Epithelial cell of esophagus (primary cell): ENCODE results near the gene PSMD8.
"Not testable (repeated sequence)": the region's sequence is repeated elsewhere in the genome, so short reads cannot be mapped to it uniquely, and the experiment has no call there.

Experiments
- DNase-seq: peaks from one replicate; pipeline ENCODE4 v3.0.0; 2010; ENCODE audit warnings: low read depth
- H3K4me3 ChIP-seq: 2 replicates; pipeline ENCODE4 v1.5.1; 2011; ENCODE audit warnings: mild to moderate bottlenecking, low read length, control low read depth
- TF ChIP-seq, protein P1 (sequence below): IDR thresholded peaks from 2 replicates; pipeline ENCODE4 v1.5.1; 2011; ENCODE audit warnings: low read depth, mild to moderate bottlenecking, low read length, control low read depth, inconsistent platforms; ENCODE audit not compliant: insufficient read depth; ENCODE audit errors: missing control alignments

PSMD8 gene

DNA sequence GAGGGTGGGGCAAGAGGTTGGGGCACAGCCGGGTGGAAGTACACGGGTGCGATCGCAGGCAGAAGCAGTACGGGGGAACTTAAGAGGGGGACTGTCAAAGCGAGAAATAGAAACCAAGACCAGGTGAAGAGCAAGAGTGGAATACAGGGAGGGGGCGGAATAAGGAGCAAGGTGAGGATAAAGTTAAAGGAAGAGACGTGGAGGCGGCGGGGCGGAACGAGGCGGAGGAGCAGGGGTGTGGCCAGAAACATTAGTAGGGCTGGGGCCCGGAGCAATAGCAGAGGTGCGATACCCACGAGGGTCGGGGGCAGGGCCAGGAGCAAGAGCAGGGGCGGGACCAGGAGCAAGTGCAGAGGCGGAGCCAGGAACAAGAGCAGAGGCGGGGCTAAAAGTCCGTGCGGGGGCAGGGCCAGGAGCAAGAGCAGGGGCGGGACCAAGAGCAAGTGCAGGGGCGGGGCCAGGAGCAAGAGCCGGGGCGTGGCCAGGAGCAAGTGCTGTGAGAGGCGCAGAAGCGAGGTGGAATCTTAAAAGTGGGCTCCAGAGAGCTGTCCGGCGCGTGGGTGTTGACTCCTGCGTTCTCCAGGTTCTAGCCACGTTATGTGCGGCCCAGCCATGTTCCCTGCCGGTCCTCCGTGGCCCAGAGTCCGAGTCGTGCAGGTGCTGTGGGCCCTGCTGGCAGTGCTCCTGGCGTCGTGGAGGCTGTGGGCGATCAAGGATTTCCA lies 37.6 kb upstream of the PSMD8 start:
- TF ChIP-seq, protein P1, sequence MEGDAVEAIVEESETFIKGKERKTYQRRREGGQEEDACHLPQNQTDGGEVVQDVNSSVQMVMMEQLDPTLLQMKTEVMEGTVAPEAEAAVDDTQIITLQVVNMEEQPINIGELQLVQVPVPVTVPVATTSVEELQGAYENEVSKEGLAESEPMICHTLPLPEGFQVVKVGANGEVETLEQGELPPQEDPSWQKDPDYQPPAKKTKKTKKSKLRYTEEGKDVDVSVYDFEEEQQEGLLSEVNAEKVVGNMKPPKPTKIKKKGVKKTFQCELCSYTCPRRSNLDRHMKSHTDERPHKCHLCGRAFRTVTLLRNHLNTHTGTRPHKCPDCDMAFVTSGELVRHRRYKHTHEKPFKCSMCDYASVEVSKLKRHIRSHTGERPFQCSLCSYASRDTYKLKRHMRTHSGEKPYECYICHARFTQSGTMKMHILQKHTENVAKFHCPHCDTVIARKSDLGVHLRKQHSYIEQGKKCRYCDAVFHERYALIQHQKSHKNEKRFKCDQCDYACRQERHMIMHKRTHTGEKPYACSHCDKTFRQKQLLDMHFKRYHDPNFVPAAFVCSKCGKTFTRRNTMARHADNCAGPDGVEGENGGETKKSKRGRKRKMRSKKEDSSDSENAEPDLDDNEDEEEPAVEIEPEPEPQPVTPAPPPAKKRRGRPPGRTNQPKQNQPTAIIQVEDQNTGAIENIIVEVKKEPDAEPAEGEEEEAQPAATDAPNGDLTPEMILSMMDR = no peak
- H3K4me3 ChIP-seq = peak overlapping the region; percentile 86
- DNase-seq = peak; percentile 99

DNA sequence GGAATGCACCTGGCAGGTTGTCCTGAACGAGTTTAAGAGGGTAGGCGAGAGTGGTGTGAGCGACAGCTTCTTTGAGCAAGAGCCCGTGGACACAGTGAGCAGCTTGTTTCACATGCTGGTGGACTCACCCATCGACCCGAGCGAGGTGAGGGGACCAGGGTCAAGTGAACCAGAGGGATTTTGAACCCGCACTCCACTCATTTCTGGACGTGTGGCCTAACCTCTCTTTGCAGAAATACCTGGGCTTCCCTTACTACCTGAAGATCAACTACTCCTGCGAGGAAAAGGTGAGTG lies 37.1 kb upstream of the PSMD8 start:
- TF ChIP-seq, protein P1 = no peak
- peak overlapping the region; percentile 46 for H3K4me3 ChIP-seq
- DNase-seq = no peak

DNA sequence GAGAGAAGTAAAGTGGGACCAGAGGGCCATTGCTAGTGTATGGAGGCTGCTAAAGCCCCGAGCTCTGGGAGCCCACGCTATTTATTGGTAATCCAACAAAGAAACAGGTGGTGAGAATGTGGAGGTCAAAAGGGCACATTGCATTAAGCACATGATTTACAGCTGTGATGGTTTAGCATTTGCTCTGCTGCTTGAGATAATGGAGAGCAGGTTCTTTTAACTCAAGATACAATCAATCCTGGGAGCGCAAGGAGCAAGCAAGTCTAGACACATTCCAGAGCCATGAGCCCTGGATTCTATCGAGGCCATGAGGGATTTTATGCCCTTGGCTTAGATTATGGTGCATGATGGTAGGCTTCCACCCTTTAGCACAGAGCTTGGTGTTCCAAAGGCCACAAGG lies 35.4 kb upstream of the PSMD8 start:
- DNase-seq = peak; percentile 45
- H3K4me3 ChIP-seq = not testable (repeated sequence)

DNA sequence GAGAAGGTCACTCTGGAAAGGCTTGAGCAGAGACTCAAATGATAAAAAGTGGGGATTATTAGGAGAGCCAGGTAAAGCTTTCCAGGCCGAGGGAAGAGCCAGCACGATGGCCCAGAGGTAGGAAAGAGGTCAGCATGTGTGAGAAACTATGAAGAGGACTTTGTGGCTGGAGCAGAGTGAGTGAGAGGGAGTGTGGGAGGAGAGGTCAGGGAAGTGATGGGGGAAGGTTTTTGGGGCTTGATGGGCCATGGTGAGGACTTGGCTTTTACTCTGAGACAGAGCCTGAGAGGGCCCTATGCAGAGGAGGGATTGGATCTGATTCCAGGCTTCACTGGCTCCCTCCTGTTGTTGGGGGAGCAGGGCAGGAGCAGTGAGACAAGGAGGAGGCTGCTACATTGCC lies 33.4 kb upstream of the PSMD8 start:
- DNase-seq = no peak
- TF ChIP-seq, protein P1 = no peak

DNA sequence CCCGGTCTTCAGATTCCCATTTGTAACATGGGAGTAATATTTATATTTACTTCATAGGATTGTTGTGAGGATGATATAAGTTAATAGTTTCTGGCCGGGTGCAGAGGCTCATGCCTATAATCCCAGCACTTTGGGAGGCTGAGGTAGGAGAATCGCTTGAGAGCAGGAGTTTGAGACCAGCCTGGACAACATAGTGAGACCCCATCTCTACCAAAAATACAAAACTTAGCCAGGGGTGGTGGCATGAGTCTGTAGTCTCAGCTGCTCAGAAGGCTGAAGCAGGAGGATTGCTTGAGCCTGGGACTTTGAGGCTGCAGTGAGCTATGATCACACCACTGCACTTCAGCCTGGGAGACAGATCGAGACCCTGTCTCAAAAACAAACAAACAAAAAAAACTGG lies 27.5 kb upstream of the PSMD8 start:
- DNase-seq = no peak
- TF ChIP-seq, protein P1 = no peak
- no peak overlapping the region for H3K4me3 ChIP-seq

More for the DNA sequence above, 33.4 kb upstream of the PSMD8 start:
- H3K4me3 ChIP-seq = no peak overlapping the region

DNA sequence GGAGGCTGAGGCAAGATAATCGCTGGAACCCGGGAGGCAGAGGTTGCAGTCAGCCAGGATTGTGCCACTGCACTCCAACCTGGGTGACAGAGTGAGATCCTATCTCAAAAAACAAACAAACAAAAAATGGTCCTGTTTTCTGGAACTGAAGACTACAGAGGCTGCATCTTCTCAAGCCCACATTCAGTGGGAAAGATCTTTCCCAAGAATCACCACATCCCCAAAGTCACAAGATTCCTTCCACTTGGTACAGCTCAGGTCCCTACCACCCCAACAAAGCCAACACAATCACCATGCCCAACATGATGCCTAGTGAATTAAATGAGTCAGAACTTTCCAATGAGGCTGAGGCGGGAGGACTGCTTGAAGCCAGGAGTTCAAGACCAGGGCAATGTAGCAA lies 23.5 kb upstream of the PSMD8 start:
- no peak overlapping the region for H3K4me3 ChIP-seq
- TF ChIP-seq, protein P1 = no peak
- no peak for DNase-seq

DNA sequence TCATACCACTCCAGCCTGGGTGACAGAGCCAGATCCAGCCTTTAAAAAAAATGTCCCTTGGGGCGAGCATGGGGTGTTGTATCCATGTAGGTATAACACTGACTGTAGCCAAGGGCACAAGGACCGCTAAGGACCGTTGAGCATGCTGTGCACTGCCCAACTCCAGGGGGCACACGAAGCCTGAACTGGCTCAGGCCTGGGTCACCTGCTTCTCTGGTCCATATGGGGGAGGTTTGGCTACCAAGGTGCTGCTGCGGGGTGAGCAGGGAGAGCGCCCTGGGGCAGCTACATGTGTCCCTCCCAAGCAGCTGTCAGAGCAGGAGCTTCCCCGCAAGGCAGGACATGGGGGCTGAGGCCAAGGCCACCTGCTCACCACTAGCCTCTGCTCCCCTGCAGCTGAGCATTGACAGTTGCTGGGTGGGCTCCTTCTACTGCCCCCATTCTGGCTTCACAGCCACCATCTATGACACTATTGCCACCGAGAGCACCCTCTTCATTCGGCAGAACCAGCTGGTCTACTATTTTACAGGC lies 22.4 kb upstream of the PSMD8 start:
- no peak overlapping the region for H3K4me3 ChIP-seq
- TF ChIP-seq, protein P1 = no peak
- DNase-seq = no peak
